ENCODE results near the gene SRSF10.
A peak's percentile ranks its signal among the peaks of the same experiment; 100 is the strongest.
"Not testable (repeated sequence)": the region's sequence is repeated elsewhere in the genome, so short reads cannot be mapped to it uniquely, and the experiment has no call there.

Gene SRSF10

GRCh38 chr1:23979881-23980727 is at the start of gene SRSF10:
TSS of gene SRSF10 (minus strand) at chr1:23980327. CDS start at chr1:23980255, 72 bp downstream.
- peak within 1 kb of the TSS; percentile 94 for H3K4me3 ChIP-seq (ENCODE audit: low read depth, low read length)
- no peaks in the 10 kb centered on the region for H3K27me3 ChIP-seq (ENCODE audit: control insufficient read depth, insufficient read depth, low read length)
- no peaks in the 10 kb centered on the region for H3K9me3 ChIP-seq (ENCODE audit: control insufficient read depth, insufficient read depth, low read length)
- peaks cover 37% of the 10 kb centered on the region for H3K36me3 ChIP-seq (ENCODE audit: control insufficient read depth, insufficient read depth, low read length)
- peaks cover 45% of the 10 kb centered on the region for H3K4me1 ChIP-seq (ENCODE audit: control insufficient read depth, insufficient read depth, low read length)
- peak within 1 kb of the TSS; percentile 100 for H3K9ac ChIP-seq (ENCODE audit: low read depth, low read length)
- peak within 1 kb of the TSS; percentile 100 for H3K27ac ChIP-seq (ENCODE audit: low read depth, low read length)

- no peaks in the 10 kb centered on the region for H3K4me1 ChIP-seq (ENCODE audit: control insufficient read depth, insufficient read depth, low read length)
Observed at GRCh38 chr1:24027838-24028468, 47.8 kb upstream of the SRSF10 start.

GRCh38 chr1:24022581-24023361 is 42.6 kb upstream of the SRSF10 start:
- Histone ChIP-seq H3K9me3 (ENCODE audit: control insufficient read depth, insufficient read depth, low read length) (no peaks in the 10 kb centered on the region), H3K27me3 (ENCODE audit: control insufficient read depth, insufficient read depth, low read length) (no peaks in the 10 kb centered on the region), H3K4me3 (ENCODE audit: low read depth, low read length) (no peak overlapping the region), H3K4me1 (ENCODE audit: control insufficient read depth, insufficient read depth, low read length) (peaks cover 13% of the 10 kb centered on the region), H3K27ac (ENCODE audit: low read depth, low read length) (peak overlapping the region; percentile 72), H3K9ac (ENCODE audit: low read depth, low read length) (no peak overlapping the region; the same call in 1 of the 2 replicates), H3K36me3 (ENCODE audit: control insufficient read depth, insufficient read depth, low read length) (no peaks in the 10 kb centered on the region)

More at GRCh38 chr1:24027838-24028468, 47.8 kb upstream of the SRSF10 start:
- no peaks in the 10 kb centered on the region for H3K27me3 ChIP-seq (ENCODE audit: control insufficient read depth, insufficient read depth, low read length)
- H3K9ac ChIP-seq (ENCODE audit: low read depth, low read length), result no peak overlapping the region
- no peak overlapping the region for H3K4me3 ChIP-seq (ENCODE audit: low read depth, low read length)
- H3K36me3 ChIP-seq (ENCODE audit: control insufficient read depth, insufficient read depth, low read length), result no peaks in the 10 kb centered on the region
- H3K9me3 ChIP-seq (ENCODE audit: control insufficient read depth, insufficient read depth, low read length), result no peaks in the 10 kb centered on the region; the same call in 1 of the 2 replicates
- no peak overlapping the region for H3K27ac ChIP-seq (ENCODE audit: low read depth, low read length)

GRCh38 chr1:24021403-24022266 is 41.5 kb upstream of the SRSF10 start:
- Histone ChIP-seq H3K36me3 (ENCODE audit: control insufficient read depth, insufficient read depth, low read length) (no peaks in the 10 kb centered on the region), H3K27ac (ENCODE audit: low read depth, low read length) (peak overlapping the region; percentile 72), H3K9me3 (ENCODE audit: control insufficient read depth, insufficient read depth, low read length) (no peaks in the 10 kb centered on the region), H3K4me3 (ENCODE audit: low read depth, low read length) (no peak overlapping the region), H3K27me3 (ENCODE audit: control insufficient read depth, insufficient read depth, low read length) (no peaks in the 10 kb centered on the region), H3K9ac (ENCODE audit: low read depth, low read length) (no peak overlapping the region), H3K4me1 (ENCODE audit: control insufficient read depth, insufficient read depth, low read length) (peaks cover 13% of the 10 kb centered on the region)

GRCh38 chr1:24020470-24020869 is 40.3 kb upstream of the SRSF10 start:
- H3K9me3 ChIP-seq (ENCODE audit: control insufficient read depth, insufficient read depth, low read length), result no peaks in the 10 kb centered on the region
- H3K27ac ChIP-seq (ENCODE audit: low read depth, low read length), result no peak overlapping the region
- no peak overlapping the region for H3K9ac ChIP-seq (ENCODE audit: low read depth, low read length)
- H3K27me3 ChIP-seq (ENCODE audit: control insufficient read depth, insufficient read depth, low read length), result no peaks in the 10 kb centered on the region
- no peak overlapping the region for H3K4me3 ChIP-seq (ENCODE audit: low read depth, low read length)
- H3K4me1 ChIP-seq (ENCODE audit: control insufficient read depth, insufficient read depth, low read length), result peaks cover 13% of the 10 kb centered on the region
- no peaks in the 10 kb centered on the region for H3K36me3 ChIP-seq (ENCODE audit: control insufficient read depth, insufficient read depth, low read length)

GRCh38 chr1:24020025-24020424 is 39.9 kb upstream of the SRSF10 start:
- Histone ChIP-seq H3K27ac (ENCODE audit: low read depth, low read length) (no peak overlapping the region), H3K9me3 (ENCODE audit: control insufficient read depth, insufficient read depth, low read length) (no peaks in the 10 kb centered on the region), H3K4me1 (ENCODE audit: control insufficient read depth, insufficient read depth, low read length) (peaks cover 13% of the 10 kb centered on the region), H3K4me3 (ENCODE audit: low read depth, low read length) (no peak overlapping the region), H3K36me3 (ENCODE audit: control insufficient read depth, insufficient read depth, low read length) (no peaks in the 10 kb centered on the region), H3K9ac (ENCODE audit: low read depth, low read length) (no peak overlapping the region), H3K27me3 (ENCODE audit: control insufficient read depth, insufficient read depth, low read length) (no peaks in the 10 kb centered on the region)

- Histone ChIP-seq H3K27me3 (ENCODE audit: control insufficient read depth, insufficient read depth, low read length) (no peaks in the 10 kb centered on the region), H3K4me3 (ENCODE audit: low read depth, low read length) (no peak overlapping the region), H3K27ac (ENCODE audit: low read depth, low read length) (peak overlapping the region; percentile 50), H3K9me3 (ENCODE audit: control insufficient read depth, insufficient read depth, low read length) (no peaks in the 10 kb centered on the region), H3K4me1 (ENCODE audit: control insufficient read depth, insufficient read depth, low read length) (peaks cover 13% of the 10 kb centered on the region), H3K36me3 (ENCODE audit: control insufficient read depth, insufficient read depth, low read length) (no peaks in the 10 kb centered on the region), H3K9ac (ENCODE audit: low read depth, low read length) (no peak overlapping the region)
Observed at GRCh38 chr1:24018611-24019580, 38.8 kb upstream of the SRSF10 start.

- H3K36me3 ChIP-seq (ENCODE audit: control insufficient read depth, insufficient read depth, low read length), result no peaks in the 10 kb centered on the region
- H3K4me3 ChIP-seq (ENCODE audit: low read depth, low read length), result no peak overlapping the region
- no peak overlapping the region for H3K9ac ChIP-seq (ENCODE audit: low read depth, low read length)
Observed at GRCh38 chr1:24015221-24016210, 35.4 kb upstream of the SRSF10 start.

GRCh38 chr1:24012878-24013277 is 32.8 kb upstream of the SRSF10 start:
- H3K4me3 ChIP-seq (ENCODE audit: low read depth, low read length); H3K27ac ChIP-seq (ENCODE audit: low read depth, low read length); H3K9me3 ChIP-seq (ENCODE audit: control insufficient read depth, insufficient read depth, low read length); H3K36me3 ChIP-seq (ENCODE audit: control insufficient read depth, insufficient read depth, low read length); H3K9ac ChIP-seq (ENCODE audit: low read depth, low read length); H3K27me3 ChIP-seq (ENCODE audit: control insufficient read depth, insufficient read depth, low read length); H3K4me1 ChIP-seq (ENCODE audit: control insufficient read depth, insufficient read depth, low read length): not testable (repeated sequence)

More at GRCh38 chr1:24015221-24016210, 35.4 kb upstream of the SRSF10 start:
- Histone ChIP-seq H3K27ac (ENCODE audit: low read depth, low read length) (no peak overlapping the region), H3K27me3 (ENCODE audit: control insufficient read depth, insufficient read depth, low read length) (no peaks in the 10 kb centered on the region), H3K9me3 (ENCODE audit: control insufficient read depth, insufficient read depth, low read length) (no peaks in the 10 kb centered on the region), H3K4me1 (ENCODE audit: control insufficient read depth, insufficient read depth, low read length) (no peaks in the 10 kb centered on the region)
